ENCODE results near the gene IDS. TPM values are rescaled to one million over a fixed set of nuclear protein-coding genes. Genes with fewer than 3 reads are reported as not detected.

IDS gene
- polyA plus RNA-seq, 1 of the 3 experiments (the other 2 are of a cell fraction) = 78.4 TPM

GRCh38 chrX:149471397-149471796 is 33.7 kb downstream of the IDS start:
- Histone ChIP-seq H3K9me3 (no peaks in the 10 kb centered on the region), H3K4me3 (ENCODE audit: low read depth in 2 of 2, low read length in 1 of 2) (peak overlapping the region in 1 of 2 experiments; percentile 33; a peak in 1 of 4 replicates), H3K27me3 (ENCODE audit: insufficient read depth) (peaks cover 13% of the 10 kb centered on the region; the same call in 1 of the 2 replicates), H3K4me1 (ENCODE audit: control insufficient read depth in 1 of 2, insufficient read depth in 2 of 2, low read depth in 1 of 2, low read length in 1 of 2) (no peaks in the 10 kb centered on the region; a peak in 1 of 4 replicates), H3K36me3 (replicated peaks in 1 of 2; ENCODE audit: control insufficient read depth in 1 of 2, insufficient read depth in 2 of 2, low read length in 1 of 2) (no peaks in the 10 kb centered on the region), H3K4me2 (no peak overlapping the region), H2AFZ (ENCODE audit: low read depth) (peak overlapping the region; percentile 71), H3K9me2 (no peaks in the 10 kb centered on the region), H3K9ac (no peak overlapping the region), H3F3A (replicated peaks; ENCODE audit: insufficient read depth) (no peaks in the 10 kb centered on the region), H3K79me2 (ENCODE audit: insufficient read depth) (no peaks in the 10 kb centered on the region), H4K20me1 (ENCODE audit: insufficient read depth) (no peaks in the 10 kb centered on the region), H3K27ac (ENCODE audit: low read depth in 2 of 2, low read length in 1 of 2) (no peak overlapping the region)
- WGBS (ENCODE audit: low lambda C conversion rate) = 46% methylated on average over 8 of the region's 8 CpGs
- CTCF ChIA-PET = interaction anchor here (0.6 to 2.9 kb wide), 32 partner anchors 9 to 1492 kb away, joined by 3 to 21 read pairs (median 4); no protein-coding TSS in a partner anchor
- POLR2A ChIA-PET = no interaction called here
- no peak for DNase-seq
- no peak for TF ChIP-seq NRF1 (IDR thresholded peaks at IDR 0.05; ENCODE audit: low read depth, low read length)

GRCh38 chrX:149470955-149471354 is 34.2 kb downstream of the IDS start:
- WGBS (ENCODE audit: low lambda C conversion rate) = 2% methylated on average over 18 of the region's 23 CpGs
- TF ChIP-seq USF1 (IDR thresholded peaks at IDR 0.05; ENCODE audit: borderline replicate concordance, low read depth) (no peak), RXRA (IDR thresholded peaks at IDR 0.05; ENCODE audit: borderline replicate concordance, low read depth) (no peak), RAD21 (IDR thresholded peaks at IDR 0.05; ENCODE audit: low read length) (peak; percentile 86), SMC3 (IDR thresholded peaks at IDR 0.05; ENCODE audit: low read depth, low read length) (peak; percentile 58), TAF1 (IDR thresholded peaks at IDR 0.05; ENCODE audit: borderline replicate concordance, low read depth, low read length) (no peak), CTCF (IDR thresholded peaks at IDR 0.05) (peak; percentile 91)
- H4K20me1 ChIP-seq (ENCODE audit: insufficient read depth) = no peaks in the 10 kb centered on the region
- peak overlapping the region; percentile 42; the same call in 1 of the 2 replicates for H3K4me2 ChIP-seq
- peaks cover 13% of the 10 kb centered on the region; the same call in 1 of the 2 replicates for H3K27me3 ChIP-seq (ENCODE audit: insufficient read depth)
- POLR2A ChIA-PET = no interaction called here
- DNase-seq = peak; percentile 78
- peak overlapping the region in 1 of 2 experiments; percentile 33; a peak in 1 of 4 replicates for H3K4me3 ChIP-seq (ENCODE audit: low read depth in 2 of 2, low read length in 1 of 2)
- H3K27ac ChIP-seq (ENCODE audit: low read depth in 2 of 2, low read length in 1 of 2) = no peak overlapping the region
- no peaks in the 10 kb centered on the region for H3K9me2 ChIP-seq
- H3F3A ChIP-seq (replicated peaks; ENCODE audit: insufficient read depth) = no peaks in the 10 kb centered on the region
- H3K9me3 ChIP-seq = no peaks in the 10 kb centered on the region
- no peaks in the 10 kb centered on the region; a peak in 1 of 4 replicates for H3K4me1 ChIP-seq (ENCODE audit: control insufficient read depth in 1 of 2, insufficient read depth in 2 of 2, low read depth in 1 of 2, low read length in 1 of 2)
- no peak overlapping the region for H3K9ac ChIP-seq
- no peaks in the 10 kb centered on the region for H3K79me2 ChIP-seq (ENCODE audit: insufficient read depth)
- CTCF ChIA-PET = interaction anchor here (0.6 to 2.9 kb wide), 38 partner anchors 9 to 1561 kb away, joined by 3 to 21 read pairs (median 4); no protein-coding TSS in a partner anchor
- peak overlapping the region; percentile 71 for H2AFZ ChIP-seq (ENCODE audit: low read depth)
- no peaks in the 10 kb centered on the region for H3K36me3 ChIP-seq (replicated peaks in 1 of 2; ENCODE audit: control insufficient read depth in 1 of 2, insufficient read depth in 2 of 2, low read length in 1 of 2)

- POLR2A ChIA-PET = no interaction called here
- CTCF ChIA-PET = no interaction called here
- no peak overlapping the region for H3K4me3 ChIP-seq (ENCODE audit: low read depth in 2 of 2, low read length in 1 of 2)
- no peak overlapping the region for H3K9ac ChIP-seq
- no peaks in the 10 kb centered on the region for H4K20me1 ChIP-seq (ENCODE audit: insufficient read depth)
- DNase-seq = no peak
- H3K4me2 ChIP-seq = no peak overlapping the region
- H3K27me3 ChIP-seq (ENCODE audit: insufficient read depth) = peaks cover 13% of the 10 kb centered on the region; the same call in 1 of the 2 replicates
- WGBS (ENCODE audit: low lambda C conversion rate) = 33% methylated on average over 4 of the region's 5 CpGs
- H3F3A ChIP-seq (replicated peaks; ENCODE audit: insufficient read depth) = no peaks in the 10 kb centered on the region
- no peak overlapping the region for H3K27ac ChIP-seq (ENCODE audit: low read depth in 2 of 2, low read length in 1 of 2)
- H3K4me1 ChIP-seq (ENCODE audit: control insufficient read depth in 1 of 2, insufficient read depth in 2 of 2, low read depth in 1 of 2, low read length in 1 of 2) = no peaks in the 10 kb centered on the region; a peak in 1 of 4 replicates
- no peaks in the 10 kb centered on the region for H3K79me2 ChIP-seq (ENCODE audit: insufficient read depth)
- H3K36me3 ChIP-seq (replicated peaks in 1 of 2; ENCODE audit: control insufficient read depth in 1 of 2, insufficient read depth in 2 of 2, low read length in 1 of 2) = no peaks in the 10 kb centered on the region
- H3K9me3 ChIP-seq = no peaks in the 10 kb centered on the region
- no peaks in the 10 kb centered on the region for H3K9me2 ChIP-seq
- no peak overlapping the region for H2AFZ ChIP-seq (ENCODE audit: low read depth)
- TF ChIP-seq REST (IDR thresholded peaks at IDR 0.05; ENCODE audit: low read depth, low read length) (no peak), ELF1 (IDR thresholded peaks at IDR 0.05) (no peak), EZH2phosphoT487 (IDR thresholded peaks at IDR 0.05; ENCODE audit: borderline replicate concordance, low read depth) (no peak), TAF1 (IDR thresholded peaks at IDR 0.05; ENCODE audit: borderline replicate concordance, low read depth, low read length) (no peak), SIN3A (IDR thresholded peaks at IDR 0.05; ENCODE audit: borderline replicate concordance, low read depth, low read length) (no peak), MXI1 (IDR thresholded peaks at IDR 0.05; ENCODE audit: low read depth, low read length) (no peak), GABPA (IDR thresholded peaks at IDR 0.05; ENCODE audit: low read depth) (no peak), NRF1 (IDR thresholded peaks at IDR 0.05; ENCODE audit: low read depth, low read length) (no peak), CHD2 (IDR thresholded peaks at IDR 0.05; ENCODE audit: low read length, partially characterized antibody) (no peak), SMC3 (IDR thresholded peaks at IDR 0.05; ENCODE audit: low read depth, low read length) (no peak)
These were observed 35.7 kb downstream of the IDS start for GRCh38 chrX:149469406-149469805.

All from SK-N-SH (cell line).